ENCODE data around the gene MOK.
"Not testable (repeated sequence)": the region's sequence is repeated elsewhere in the genome, so short reads cannot be mapped to it uniquely, and the experiment has no call there.

Gene MOK

GRCh38 chr14:102304611-102305506 is at the start of gene MOK:
MOK (minus strand) TSS chr14:102305164; CDS start chr14:102304968, 196 bp downstream.
- in situ Hi-C loops (cut with MboI; ENCODE audit: low sequenced_read_pairs): loop anchor here (25.0 kb wide), 1 partner anchor 218 kb away; the partner anchor contains the start of gene HSP90AA1

GRCh38 chr14:102353126-102353619 is 48.2 kb upstream of the MOK start:
- in situ Hi-C loops (cut with MboI; ENCODE audit: low sequenced_read_pairs): no loop called here

- in situ Hi-C loops (cut with MboI; ENCODE audit: low sequenced_read_pairs): no loop called here
These were observed 47.2 kb upstream of the MOK start for GRCh38 chr14:102352213-102352612.

GRCh38 chr14:102351593-102351992 is 46.6 kb upstream of the MOK start:
- in situ Hi-C loops (cut with MboI; ENCODE audit: low sequenced_read_pairs): not testable (repeated sequence)

- in situ Hi-C loops (cut with MboI; ENCODE audit: low sequenced_read_pairs): no loop called here
These were observed 46.1 kb upstream of the MOK start for GRCh38 chr14:102351023-102351422.

GRCh38 chr14:102348376-102348775 is 43.4 kb upstream of the MOK start:
- in situ Hi-C loops (cut with MboI; ENCODE audit: low sequenced_read_pairs): no loop called here

GRCh38 chr14:102346645-102347044 is 41.7 kb upstream of the MOK start:
- in situ Hi-C loops (cut with MboI; ENCODE audit: low sequenced_read_pairs): no loop called here

GRCh38 chr14:102345232-102345631 is 40.3 kb upstream of the MOK start:
- in situ Hi-C loops (cut with MboI; ENCODE audit: low sequenced_read_pairs): no loop called here

- in situ Hi-C loops (cut with MboI; ENCODE audit: low sequenced_read_pairs): no loop called here
These were observed 39.5 kb upstream of the MOK start for GRCh38 chr14:102344485-102344884.

GRCh38 chr14:102344084-102344483 is 39.1 kb upstream of the MOK start:
- in situ Hi-C loops (cut with MboI; ENCODE audit: low sequenced_read_pairs): no loop called here

GRCh38 chr14:102342238-102342637 is 37.3 kb upstream of the MOK start:
- in situ Hi-C loops (cut with MboI; ENCODE audit: low sequenced_read_pairs): no loop called here

- in situ Hi-C loops (cut with MboI; ENCODE audit: low sequenced_read_pairs): no loop called here
These were observed 36.6 kb upstream of the MOK start for GRCh38 chr14:102341566-102341965.

- in situ Hi-C loops (cut with MboI; ENCODE audit: low sequenced_read_pairs): no loop called here
These were observed 33.8 kb upstream of the MOK start for GRCh38 chr14:102338724-102339123.

GRCh38 chr14:102335163-102335562 is 30.2 kb upstream of the MOK start:
- in situ Hi-C loops (cut with MboI; ENCODE audit: low sequenced_read_pairs): no loop called here

- in situ Hi-C loops (cut with MboI; ENCODE audit: low sequenced_read_pairs): no loop called here
These were observed 29.1 kb upstream of the MOK start for GRCh38 chr14:102333795-102334705.

GRCh38 chr14:102333390-102333789 is 28.4 kb upstream of the MOK start:
- in situ Hi-C loops (cut with MboI; ENCODE audit: low sequenced_read_pairs): no loop called here

GRCh38 chr14:102330806-102331205 is 25.8 kb upstream of the MOK start:
- in situ Hi-C loops (cut with MboI; ENCODE audit: low sequenced_read_pairs): no loop called here

GRCh38 chr14:102329381-102329780 is 24.4 kb upstream of the MOK start:
- in situ Hi-C loops (cut with MboI; ENCODE audit: low sequenced_read_pairs): not testable (repeated sequence)

GRCh38 chr14:102326583-102326982 is 21.6 kb upstream of the MOK start:
- in situ Hi-C loops (cut with MboI; ENCODE audit: low sequenced_read_pairs): no loop called here

GRCh38 chr14:102325791-102326345 is 20.9 kb upstream of the MOK start:
- in situ Hi-C loops (cut with MboI; ENCODE audit: low sequenced_read_pairs): no loop called here

GRCh38 chr14:102323102-102323501 is 18.1 kb upstream of the MOK start:
- in situ Hi-C loops (cut with MboI; ENCODE audit: low sequenced_read_pairs): loop anchor here (25.0 kb wide), 1 partner anchor 236 kb away; the partner anchor contains the start of gene HSP90AA1

Measured in HL-60/S4 treated with phorbol 12-myristate 13-acetate at 8.2 ng/mL for 4 days and 3 days (cell line).